Activated CD8-positive, alpha-beta memory T cell treated with anti-CD3 and anti-CD28 coated beads, Interleukin-2, amount 50 U/mL, for 24 hours (primary cell): ENCODE measurements around the gene HOGA1.

Experiments
- DNase-seq: peaks from one replicate; pipeline ENCODE4 v3.0.0-alpha.2; 2020; ENCODE audit errors: extremely low read depth

Gene HOGA1

DNA sequence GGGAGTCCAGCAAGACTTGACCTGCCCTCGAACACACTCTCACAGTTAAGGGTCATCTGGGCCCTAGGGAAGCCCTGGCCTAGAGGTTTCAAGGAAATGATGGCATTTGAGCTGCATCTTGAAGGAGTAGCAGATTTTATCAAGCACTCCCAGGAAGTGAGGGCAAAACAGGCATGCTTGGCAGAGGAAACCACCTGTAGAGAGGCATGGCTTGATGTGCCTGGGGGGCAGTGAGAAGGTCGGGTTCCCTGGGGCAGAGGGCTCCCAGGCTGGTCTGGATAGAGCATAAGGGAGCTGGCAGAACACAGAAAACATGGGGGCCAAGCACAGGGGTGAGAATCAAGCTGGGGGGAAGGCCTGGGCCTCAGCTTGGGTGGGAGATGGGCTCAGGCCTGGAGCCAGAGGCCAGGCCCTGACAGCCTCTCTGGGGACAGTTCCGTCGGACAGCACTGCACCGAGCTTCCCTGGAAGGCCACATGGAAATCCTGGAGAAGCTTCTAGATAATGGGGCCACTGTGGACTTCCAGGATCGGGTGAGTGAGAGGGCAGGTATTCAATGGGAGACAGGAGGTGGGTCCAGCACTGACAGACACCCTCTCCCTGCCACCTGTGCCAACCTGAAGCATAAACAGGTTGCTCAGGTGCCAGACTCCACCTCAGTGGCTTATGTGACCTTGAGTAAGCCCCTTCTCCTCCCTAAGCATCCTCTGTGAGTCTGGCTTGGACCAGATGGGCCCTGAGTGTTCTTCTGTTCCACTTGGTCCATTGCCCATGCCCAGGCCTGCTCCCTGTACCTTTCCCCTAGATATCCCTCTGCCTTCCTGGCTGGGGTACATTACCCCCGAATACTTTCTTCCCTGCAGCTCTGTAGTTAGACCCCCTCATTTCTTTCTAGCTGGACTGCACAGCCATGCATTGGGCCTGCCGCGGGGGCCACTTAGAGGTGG is 3.5 kb upstream of the HOGA1 start:
- DNase-seq = no peak

DNA sequence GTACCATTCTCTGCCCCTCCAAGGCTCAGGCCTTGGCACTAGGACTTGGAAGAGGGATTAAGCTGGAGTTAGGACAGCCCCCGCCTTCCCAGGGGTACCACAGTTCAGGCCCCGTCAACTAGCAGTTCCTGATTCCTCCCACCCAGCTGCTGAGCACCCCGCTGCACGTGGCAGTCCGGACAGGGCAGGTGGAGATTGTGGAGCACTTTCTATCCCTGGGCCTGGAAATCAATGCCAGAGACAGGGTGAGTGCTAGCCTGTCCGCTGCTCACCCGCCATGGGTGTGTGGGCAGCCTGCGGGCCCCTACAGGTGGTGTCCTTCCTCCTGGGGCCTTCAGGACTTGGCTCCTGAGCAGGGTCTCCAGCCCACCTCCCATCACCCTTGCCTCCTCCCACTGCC is 2.0 kb upstream of the HOGA1 start:
- DNase-seq = no peak

DNA sequence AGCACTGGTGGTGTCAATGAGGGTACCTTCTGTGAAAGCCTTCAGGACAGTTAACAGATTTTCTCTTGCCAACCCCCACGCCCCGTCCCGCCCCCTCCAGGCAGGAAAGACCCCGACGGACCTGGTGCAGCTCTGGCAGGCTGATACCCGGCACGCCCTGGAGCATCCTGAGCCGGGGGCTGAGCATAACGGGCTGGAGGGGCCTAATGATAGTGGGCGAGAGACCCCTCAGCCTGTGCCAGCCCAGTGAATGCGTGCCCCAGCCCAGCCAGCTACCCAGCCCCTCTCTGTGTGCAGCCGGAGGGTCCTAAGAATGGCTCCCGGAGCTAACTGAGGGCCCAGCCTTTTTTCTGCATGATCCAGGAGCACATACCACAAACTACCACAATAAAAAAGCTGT is 713 bp upstream of the HOGA1 start:
- DNase-seq = no peak

DNA sequence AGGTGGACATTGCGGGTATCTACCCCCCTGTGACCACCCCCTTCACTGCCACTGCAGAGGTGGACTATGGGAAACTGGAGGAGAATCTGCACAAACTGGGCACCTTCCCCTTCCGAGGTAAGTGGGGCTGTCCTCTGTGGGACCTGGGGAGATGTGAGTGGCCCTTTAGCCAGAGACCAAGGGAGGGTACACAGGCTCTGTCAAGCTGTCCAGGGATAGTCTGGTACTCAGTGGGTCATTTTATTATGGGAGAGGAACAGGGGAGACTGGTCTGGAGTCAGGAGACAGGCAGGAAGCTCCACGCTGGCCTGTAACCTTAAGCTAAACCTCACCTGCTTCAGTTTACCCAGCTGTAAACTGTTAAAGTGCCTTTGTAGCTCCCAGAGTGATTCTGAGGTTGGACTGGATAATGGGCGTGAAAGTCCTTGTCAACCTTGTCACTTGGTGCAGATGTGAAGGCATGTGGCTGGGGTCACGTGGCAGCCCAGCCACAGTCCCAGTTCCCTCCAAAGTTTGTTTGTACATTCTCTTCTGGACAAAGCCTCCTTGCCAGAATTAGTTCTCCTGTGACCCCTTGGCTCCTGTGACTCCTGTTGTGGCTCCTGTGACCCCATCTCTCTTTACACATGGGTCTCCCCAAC is 729 bp downstream of the HOGA1 start:
- DNase-seq = no peak

DNA sequence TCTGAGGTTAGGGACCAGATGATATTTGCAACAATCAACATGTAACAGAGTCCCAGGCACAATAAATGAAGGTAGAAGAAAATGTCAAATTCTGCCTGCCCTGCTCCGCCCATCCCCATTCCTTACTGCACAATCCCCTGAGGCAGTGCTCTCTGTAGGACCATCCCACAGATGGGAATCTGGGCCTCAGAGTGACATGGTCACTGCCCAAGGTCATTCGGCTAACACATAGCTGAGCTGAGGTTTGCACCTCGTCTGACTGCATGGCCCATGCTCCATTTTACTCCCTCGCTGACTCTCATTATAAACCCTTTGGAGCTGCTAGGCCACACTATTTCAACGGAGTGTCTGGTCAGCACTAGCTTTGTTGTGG is 1.2 kb downstream of the HOGA1 start:
- DNase-seq = no peak

DNA sequence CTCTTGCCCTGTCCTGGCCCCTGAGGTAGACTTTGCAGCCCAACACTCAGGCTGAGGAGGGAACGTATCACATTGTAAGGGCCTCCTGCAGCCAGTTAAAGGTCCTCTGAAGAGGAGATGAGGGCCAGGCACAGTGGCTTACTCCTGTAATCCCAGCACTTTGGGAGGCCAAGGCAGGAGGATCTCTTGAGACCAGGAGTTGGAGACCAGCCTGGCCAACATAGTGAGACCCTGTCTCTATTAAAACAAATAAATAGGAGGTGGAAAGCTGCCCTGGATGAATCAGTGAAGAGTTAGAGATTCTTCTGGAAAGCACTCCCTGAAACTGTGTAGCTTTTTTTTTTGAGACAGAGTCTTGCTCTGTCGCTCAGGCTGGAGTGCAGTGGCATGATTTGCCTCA is 3.0 kb downstream of the HOGA1 start:
- no peak for DNase-seq

DNA sequence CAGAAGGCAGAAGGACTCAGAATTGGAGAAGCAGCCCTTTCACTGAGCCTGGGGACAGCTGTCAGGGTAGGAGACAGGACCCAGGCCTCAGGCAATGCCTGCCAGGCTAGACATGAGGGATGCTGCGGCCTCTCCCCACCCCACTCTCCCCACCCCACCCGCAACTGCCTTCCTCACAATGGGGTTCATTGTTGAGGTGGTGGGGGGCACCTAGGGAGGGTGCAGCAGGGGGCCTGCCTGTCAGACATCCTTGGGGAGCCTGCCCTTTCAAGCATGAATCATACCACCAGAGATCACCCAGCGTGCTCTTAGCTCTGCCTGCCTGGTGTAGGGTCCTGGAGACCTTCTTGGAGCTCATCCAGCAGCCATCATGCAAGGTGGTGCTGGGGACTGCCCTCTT is 5.3 kb downstream of the HOGA1 start, which contains the start of gene C10orf62:
C10orf62 (plus strand) TSS at position 243 of the 400 bp plus-strand sequence. CDS start 177 bp downstream, outside the sequence.
- no peak for DNase-seq

DNA sequence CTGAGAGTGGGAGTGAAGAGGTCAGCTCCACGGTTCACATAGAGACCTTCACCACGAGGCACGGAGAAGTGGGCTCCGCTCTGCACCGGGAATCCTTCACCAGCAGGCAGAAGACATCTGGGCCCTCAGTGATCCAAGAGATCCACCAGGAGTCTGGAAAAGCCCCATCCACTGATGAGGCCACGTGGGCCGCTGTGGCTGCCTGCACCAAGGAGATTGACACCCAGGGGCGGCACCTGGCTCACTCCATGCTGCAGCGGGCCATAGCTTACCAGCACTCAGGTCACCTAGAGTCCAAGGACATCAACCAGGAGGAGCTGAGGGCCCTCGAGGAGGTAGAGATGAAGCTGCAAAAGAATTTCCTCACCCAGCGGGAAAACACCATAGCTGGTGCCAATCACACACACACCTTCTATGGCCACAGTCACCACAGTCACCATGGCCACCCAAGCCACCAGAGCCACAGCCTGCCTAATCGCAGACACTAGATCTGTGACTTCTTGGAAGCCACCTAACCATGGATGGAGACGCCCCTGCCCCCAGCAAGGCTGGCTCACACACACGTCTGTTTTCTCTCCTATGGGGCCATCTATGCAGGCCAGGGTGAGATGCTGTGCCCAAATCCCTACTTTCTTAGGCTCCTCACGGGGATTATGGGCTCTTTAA is 6.0 kb downstream of the HOGA1 start:
- DNase-seq = no peak

DNA sequence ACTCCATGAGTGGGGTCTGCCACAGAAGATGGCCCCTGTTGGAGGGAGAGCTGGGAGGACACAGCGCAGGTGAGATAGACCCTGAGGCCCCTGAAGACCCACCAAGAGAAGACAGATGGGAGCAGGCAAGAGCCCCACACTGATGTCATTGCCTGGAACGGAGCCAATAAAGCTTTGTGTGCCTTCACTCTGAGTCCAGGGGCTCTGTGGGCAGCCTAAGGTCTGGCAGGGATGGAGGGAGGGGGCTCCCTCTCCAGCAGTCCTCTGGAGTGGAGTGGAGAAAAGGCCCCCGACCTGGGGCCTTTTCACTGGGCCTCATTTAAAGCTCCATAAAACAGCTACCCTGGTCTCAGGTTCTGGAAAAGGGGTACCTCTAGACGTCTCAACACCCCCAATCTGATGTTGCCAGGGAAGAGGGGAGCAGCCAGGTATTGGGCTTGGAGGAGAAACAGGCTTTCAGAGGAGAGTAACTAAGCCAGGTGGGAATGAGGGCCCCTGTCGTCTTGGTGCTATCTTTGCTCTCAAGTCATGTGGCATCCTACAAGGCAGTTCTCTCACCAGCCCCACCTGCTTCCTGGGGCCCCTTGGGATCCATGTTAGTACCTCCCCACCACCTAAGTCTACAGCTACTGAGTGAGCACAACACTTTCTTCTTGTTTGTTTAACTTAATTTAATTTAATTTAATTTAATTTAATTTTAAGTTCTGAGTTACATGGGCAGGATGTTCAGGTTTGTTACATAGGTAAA is 6.7 kb downstream of the HOGA1 start:
- DNase-seq = no peak

DNA sequence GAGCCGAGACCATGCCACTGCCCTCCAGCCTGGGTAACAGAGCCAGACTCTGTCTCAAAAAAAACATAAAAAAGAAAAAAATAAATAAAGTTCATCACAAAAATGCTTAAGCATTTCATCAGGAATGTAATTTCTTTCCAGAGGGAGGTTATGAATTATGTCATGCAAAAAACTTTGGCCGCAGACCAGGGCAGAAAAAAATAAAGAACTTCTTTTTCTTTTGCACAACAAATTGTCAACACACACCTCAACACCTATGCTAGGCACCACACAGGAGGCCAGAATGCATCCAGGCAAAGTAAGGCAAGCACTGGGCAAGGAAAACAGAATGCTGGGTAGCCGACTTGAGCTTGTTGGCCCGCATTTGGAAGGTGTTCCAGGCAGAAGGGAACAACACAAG is 9.2 kb downstream of the HOGA1 start:
- DNase-seq = no peak

DNA sequence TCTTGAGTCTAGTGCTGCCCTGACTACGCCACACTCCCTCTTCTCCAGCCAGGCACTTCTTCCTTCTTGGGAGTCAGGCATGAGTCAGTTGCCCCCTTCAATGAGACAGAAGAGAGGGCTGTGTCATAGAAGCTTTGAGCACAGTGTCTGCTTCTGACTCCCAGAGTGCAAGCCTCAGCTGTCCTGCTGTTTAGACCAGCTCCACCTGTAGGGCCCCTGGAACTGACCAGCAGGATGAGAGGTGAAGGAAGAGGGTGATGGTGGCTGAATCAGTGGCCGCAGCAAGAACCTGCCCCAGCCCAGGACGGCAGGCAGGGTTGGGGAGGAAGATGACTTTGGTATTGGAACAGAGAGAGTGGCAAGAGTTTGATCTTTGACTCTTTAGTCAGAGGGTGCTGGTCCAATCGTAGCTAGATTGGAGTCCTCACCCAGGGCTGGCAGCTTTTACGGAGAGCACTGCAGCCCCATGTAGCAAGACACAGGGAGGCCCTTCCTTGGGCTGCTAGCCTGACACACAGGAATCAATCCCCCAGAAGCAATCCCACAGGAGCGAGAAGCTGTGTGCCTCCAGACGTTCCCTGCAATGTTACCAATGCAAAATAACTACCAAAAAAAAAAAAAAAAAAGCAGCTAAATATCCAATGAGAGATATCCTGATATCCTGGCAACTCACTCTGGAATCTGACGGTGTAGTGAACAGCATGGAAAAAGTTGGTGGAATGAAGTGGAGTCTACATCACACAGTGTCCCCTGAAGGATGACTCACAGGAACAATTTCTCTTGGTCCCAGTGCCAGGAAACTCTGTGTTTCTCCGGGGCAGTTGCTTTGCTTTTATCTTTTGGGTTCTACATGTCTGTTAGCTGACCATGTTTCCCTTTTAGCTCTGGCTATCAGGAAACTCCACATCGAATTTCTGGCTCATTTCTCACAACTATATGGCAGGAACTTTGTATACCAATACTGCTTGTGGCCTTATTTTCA is 12.2 kb downstream of the HOGA1 start:
- DNase-seq = no peak

DNA sequence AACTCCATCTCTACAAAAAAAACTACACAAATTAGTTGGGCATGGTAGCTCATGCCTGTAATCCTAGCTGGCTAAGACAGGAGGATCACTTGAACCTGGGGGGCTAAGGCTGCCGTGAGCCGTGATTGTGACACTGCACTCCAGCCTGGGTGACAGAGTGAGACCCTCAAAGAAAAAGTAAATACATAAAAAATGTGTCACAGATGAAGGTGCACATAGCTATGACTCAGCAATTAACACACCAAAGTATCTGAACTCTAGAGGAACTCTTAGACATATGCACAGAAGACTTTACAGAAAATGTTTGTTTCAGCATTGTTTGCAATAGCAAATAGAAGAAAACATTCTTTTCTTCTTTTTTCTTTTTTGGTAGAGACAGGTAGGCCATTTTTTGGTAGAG is 13.6 kb downstream of the HOGA1 start:
- DNase-seq = no peak

DNA sequence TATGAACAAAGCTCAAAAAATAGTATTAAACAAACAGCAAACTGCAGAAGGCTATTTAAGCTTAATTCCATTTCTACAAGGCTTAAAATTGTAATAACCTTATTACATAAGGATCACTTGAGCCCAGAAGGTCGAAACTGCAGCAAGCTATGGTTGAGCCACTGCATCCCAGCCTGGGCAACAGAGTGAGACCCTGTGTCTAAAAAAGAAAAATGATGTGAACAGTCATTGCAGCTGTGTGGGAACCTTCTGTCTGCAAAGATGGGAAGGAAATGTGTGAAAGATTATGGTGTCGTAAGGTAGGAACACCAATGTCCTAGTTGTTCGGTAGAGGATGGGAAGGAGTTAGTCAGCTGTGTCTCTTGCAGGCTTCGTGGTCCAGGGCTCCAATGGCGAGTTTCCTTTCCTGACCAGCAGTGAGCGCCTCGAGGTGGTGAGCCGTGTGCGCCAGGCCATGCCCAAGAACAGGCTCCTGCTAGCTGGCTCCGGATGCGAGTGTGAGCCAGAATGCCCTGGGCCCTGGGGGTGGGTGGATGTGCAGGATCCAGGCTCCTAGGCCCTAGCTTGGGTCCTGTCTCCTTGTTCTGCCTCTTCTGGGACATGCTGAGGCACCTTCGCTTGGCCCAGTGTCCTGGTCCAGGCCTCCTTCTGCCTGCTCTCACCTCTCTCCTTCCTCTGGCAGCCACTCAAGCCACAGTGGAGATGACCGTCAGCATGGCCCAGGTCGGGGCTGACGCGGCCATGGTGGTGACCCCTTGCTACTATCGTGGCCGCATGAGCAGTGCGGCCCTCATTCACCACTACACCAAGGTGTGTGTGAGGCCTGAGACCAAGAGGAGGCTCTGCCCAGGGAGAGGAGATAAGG is 14.4 kb downstream of the HOGA1 start:
- no peak for DNase-seq

DNA sequence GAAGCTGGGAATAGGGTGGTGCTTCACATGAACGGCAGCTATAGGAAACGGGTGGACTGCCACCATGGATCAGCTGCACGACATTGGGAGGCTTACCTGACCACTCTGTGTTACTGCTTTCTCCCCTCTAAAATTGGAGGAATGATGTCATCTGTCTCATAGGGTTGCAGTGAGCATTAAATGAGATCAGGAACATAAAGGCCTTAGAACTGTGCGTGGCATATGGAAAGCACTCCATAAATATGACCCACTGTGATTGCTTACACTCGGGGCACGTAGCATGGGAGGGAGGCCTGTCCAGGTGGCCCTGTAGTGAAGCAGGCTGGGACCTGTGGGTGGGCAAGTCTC is 15.1 kb downstream of the HOGA1 start:
- no peak for DNase-seq

DNA sequence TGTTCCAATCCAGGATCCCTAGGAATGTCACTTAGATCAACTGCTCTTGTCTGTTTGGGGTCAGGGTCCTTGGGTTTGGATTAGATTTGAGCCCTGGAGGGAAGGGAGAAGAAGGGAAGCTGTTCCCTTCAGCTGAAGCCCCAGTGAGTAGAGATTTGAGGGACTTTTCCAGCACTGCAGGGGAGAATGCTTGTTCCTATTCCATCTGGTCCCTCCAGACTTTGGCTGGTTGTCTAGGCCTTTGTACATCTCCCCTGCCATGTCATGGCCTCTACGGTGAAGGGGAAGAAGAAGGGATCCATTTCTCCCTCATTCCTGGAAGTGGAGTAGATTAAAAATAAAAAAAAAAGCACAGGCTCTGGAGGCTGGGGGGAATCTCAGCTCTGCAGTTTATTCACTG is 16.4 kb downstream of the HOGA1 start:
- no peak for DNase-seq

DNA sequence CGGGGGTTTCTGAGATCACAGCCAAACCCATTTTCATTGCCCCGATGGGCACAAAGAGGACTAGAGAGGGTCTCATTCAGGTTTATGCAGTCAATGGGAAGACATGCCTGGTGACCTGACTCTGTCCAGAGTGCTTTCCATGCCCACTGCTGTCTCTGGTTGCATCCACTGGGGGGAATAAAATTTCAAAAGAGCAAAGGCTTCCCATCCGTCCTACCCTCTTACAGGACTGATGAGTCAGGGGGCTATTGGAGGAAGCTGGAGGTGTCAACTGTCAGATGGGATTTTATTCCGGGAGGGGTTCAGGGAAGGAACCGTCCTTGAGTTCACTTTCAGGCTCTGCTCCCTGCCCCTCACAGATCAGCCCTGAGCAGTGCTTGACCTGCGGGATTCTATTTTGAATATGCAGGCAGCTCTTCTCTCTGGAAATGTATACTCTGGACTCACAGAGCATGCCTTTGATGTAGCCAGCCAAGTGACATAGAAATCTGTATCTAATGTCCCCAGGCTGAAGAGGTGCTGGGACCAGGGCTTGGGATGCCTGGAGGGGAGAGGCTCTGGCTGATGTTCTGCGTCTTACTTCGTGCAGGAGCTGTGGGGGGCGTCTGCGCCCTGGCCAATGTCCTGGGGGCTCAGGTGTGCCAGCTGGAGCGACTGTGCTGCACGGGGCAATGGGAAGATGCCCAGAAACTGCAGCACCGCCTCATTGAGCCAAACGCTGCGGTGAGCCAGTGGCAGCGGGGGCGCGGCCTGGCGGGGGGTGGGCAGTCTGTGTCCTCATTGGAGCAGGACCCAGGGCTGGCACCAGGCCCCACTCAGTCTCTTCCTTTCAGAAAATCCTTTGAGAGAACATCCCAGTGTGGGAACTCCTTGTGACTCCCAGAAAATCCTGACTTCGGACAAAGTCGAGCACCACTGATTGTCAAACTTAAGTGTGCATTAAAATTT is 17.4 kb downstream of the HOGA1 start:
- DNase-seq = no peak

DNA sequence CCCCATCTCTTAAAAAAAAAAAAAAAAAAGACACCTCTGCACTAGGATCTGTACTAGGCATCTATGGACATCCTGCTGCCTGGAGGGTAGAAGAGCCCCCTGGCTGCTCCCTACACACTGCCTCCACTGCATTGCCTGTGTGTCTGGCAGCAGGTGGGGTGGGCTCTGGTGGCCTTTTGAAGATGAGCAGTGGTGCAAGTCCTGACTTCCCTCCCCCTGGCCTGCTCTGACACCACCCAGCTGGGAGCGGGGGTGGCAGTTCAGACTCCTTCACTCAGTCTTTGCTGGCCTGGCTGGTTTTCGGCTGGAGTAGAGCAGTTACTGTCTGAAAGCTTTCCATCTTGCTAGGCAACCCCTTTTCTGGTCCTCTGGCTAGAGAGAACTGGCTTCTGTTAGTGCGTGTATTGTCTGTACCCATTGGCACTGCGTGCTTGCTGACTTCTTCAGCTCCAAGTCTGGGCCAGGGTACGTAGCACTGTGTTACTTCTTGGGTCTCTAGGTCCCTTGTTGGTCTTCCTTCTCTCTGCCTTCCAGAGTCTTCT is 23.0 kb downstream of the HOGA1 start:
- DNase-seq = no peak

DNA sequence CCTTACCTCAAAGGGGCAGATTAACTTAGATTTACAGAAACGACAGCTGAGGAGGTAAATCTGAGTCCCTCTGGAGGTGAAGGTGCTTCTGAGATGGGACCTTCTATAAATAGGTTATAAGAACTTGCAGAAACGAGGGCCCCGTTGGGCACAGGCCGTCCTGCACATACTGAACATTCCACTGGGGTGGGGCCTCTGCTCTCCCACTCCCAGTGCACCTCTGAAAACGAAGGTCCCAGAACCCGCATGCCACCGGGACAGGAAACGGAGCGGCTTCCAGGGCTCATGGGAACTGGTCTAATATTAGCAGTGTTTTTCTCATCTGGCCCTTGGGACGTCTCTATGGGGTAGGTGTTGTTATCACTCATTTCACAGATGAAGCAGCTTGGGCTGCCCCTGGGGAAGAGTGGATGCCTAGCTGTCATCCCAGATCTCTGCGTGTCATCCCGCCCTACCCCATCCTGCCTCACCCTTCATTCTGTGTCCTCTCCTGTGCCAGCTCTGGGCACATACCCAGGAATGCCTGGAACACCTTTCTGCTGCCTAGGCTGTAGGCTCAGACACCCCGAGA is 24.9 kb downstream of the HOGA1 start:
- DNase-seq = no peak
